Measurements from ENCODE around the gene TMEM178B. TPM values are rescaled to one million over a fixed set of nuclear protein-coding genes. Genes with fewer than 3 reads are reported as not detected.

TMEM178B gene
- polyA plus RNA-seq, 1 of the 3 experiments (the other 2 are of a cell fraction), result 0.20 TPM

GRCh38 chr7:141441837-141442627 is 368.2 kb downstream of the TMEM178B start:
- no peak for DNase-seq
- WGBS (ENCODE audit: low lambda C conversion rate), result 18% methylated on average over 11 of the region's 11 CpGs
- Histone ChIP-seq H3F3A (replicated peaks; ENCODE audit: insufficient read depth) (no peaks in the 10 kb centered on the region), H3K27ac (ENCODE audit: low read depth in 2 of 2, low read length in 1 of 2) (no peak overlapping the region), H3K79me2 (ENCODE audit: insufficient read depth) (no peaks in the 10 kb centered on the region), H3K4me2 (no peak overlapping the region), H3K4me3 (ENCODE audit: low read depth in 2 of 2, low read length in 1 of 2) (no peak overlapping the region; a peak in 1 of 4 replicates), H3K9me3 (peaks cover 8% of the 10 kb centered on the region; the same call in 1 of the 2 replicates), H3K4me1 (ENCODE audit: control insufficient read depth in 1 of 2, insufficient read depth in 2 of 2, low read depth in 1 of 2, low read length in 1 of 2) (no peaks in the 10 kb centered on the region), H3K27me3 (ENCODE audit: insufficient read depth) (no peaks in the 10 kb centered on the region), H2AFZ (ENCODE audit: low read depth) (no peak overlapping the region), H3K36me3 (replicated peaks in 1 of 2; ENCODE audit: control insufficient read depth in 1 of 2, insufficient read depth in 2 of 2, low read length in 1 of 2) (no peaks in the 10 kb centered on the region), H3K9ac (no peak overlapping the region), H4K20me1 (ENCODE audit: insufficient read depth) (no peaks in the 10 kb centered on the region), H3K9me2 (no peaks in the 10 kb centered on the region)
- ChIA-PET CTCF (no interaction called here), POLR2A (no interaction called here)
- TF ChIP-seq, protein P1, sequence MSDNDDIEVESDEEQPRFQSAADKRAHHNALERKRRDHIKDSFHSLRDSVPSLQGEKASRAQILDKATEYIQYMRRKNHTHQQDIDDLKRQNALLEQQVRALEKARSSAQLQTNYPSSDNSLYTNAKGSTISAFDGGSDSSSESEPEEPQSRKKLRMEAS (IDR thresholded peaks at IDR 0.05; ENCODE audit: low read depth), result no peak
- no peak for TF ChIP-seq RFX5 (IDR thresholded peaks at IDR 0.05; ENCODE audit: low read length)
- TF ChIP-seq, protein P2, sequence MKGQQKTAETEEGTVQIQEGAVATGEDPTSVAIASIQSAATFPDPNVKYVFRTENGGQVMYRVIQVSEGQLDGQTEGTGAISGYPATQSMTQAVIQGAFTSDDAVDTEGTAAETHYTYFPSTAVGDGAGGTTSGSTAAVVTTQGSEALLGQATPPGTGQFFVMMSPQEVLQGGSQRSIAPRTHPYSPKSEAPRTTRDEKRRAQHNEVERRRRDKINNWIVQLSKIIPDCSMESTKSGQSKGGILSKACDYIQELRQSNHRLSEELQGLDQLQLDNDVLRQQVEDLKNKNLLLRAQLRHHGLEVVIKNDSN (IDR thresholded peaks at IDR 0.05; ENCODE audit: borderline replicate concordance, low read depth), result no peak

GRCh38 chr7:141442781-141443180 is 368.9 kb downstream of the TMEM178B start:
- TF ChIP-seq SIN3A (IDR thresholded peaks at IDR 0.05; ENCODE audit: borderline replicate concordance, low read depth, low read length) (no peak), TCF12 (IDR thresholded peaks at IDR 0.05) (no peak), USF2 (IDR thresholded peaks at IDR 0.05; ENCODE audit: borderline replicate concordance, low read depth, low read length) (no peak)
- Histone ChIP-seq H3K4me1 (ENCODE audit: control insufficient read depth in 1 of 2, insufficient read depth in 2 of 2, low read depth in 1 of 2, low read length in 1 of 2) (no peaks in the 10 kb centered on the region), H3F3A (replicated peaks; ENCODE audit: insufficient read depth) (no peaks in the 10 kb centered on the region), H4K20me1 (ENCODE audit: insufficient read depth) (no peaks in the 10 kb centered on the region), H3K9me3 (peaks cover 8% of the 10 kb centered on the region; the same call in 1 of the 2 replicates), H3K79me2 (ENCODE audit: insufficient read depth) (no peaks in the 10 kb centered on the region), H3K4me2 (no peak overlapping the region), H3K9ac (no peak overlapping the region), H3K9me2 (no peaks in the 10 kb centered on the region), H3K27ac (ENCODE audit: low read depth in 2 of 2, low read length in 1 of 2) (no peak overlapping the region), H3K36me3 (replicated peaks in 1 of 2; ENCODE audit: control insufficient read depth in 1 of 2, insufficient read depth in 2 of 2, low read length in 1 of 2) (no peaks in the 10 kb centered on the region), H3K4me3 (ENCODE audit: low read depth in 2 of 2, low read length in 1 of 2) (no peak overlapping the region; a peak in 1 of 4 replicates), H3K27me3 (ENCODE audit: insufficient read depth) (no peaks in the 10 kb centered on the region), H2AFZ (ENCODE audit: low read depth) (no peak overlapping the region)
- ChIA-PET CTCF (no interaction called here), POLR2A (no interaction called here)
- WGBS (ENCODE audit: low lambda C conversion rate), result 7% methylated on average over 2 of the region's 2 CpGs
- DNase-seq, result no peak

GRCh38 chr7:141444961-141445360 is 371.1 kb downstream of the TMEM178B start:
- Histone ChIP-seq H3K4me2 (no peak overlapping the region), H3K9ac (no peak overlapping the region), H3K9me2 (no peaks in the 10 kb centered on the region), H3K36me3 (replicated peaks in 1 of 2; ENCODE audit: control insufficient read depth in 1 of 2, insufficient read depth in 2 of 2, low read length in 1 of 2) (no peaks in the 10 kb centered on the region), H2AFZ (ENCODE audit: low read depth) (no peak overlapping the region), H3K79me2 (ENCODE audit: insufficient read depth) (no peaks in the 10 kb centered on the region), H3K4me1 (ENCODE audit: control insufficient read depth in 1 of 2, insufficient read depth in 2 of 2, low read depth in 1 of 2, low read length in 1 of 2) (no peaks in the 10 kb centered on the region), H3K27me3 (ENCODE audit: insufficient read depth) (no peaks in the 10 kb centered on the region), H3K4me3 (ENCODE audit: low read depth in 2 of 2, low read length in 1 of 2) (no peak overlapping the region), H3F3A (replicated peaks; ENCODE audit: insufficient read depth) (no peaks in the 10 kb centered on the region), H4K20me1 (ENCODE audit: insufficient read depth) (no peaks in the 10 kb centered on the region), H3K9me3 (peaks cover 8% of the 10 kb centered on the region; the same call in 1 of the 2 replicates), H3K27ac (ENCODE audit: low read depth in 2 of 2, low read length in 1 of 2) (no peak overlapping the region)
- CTCF ChIA-PET, result interaction anchor here (1.2 to 1.3 kb wide), 2 partner anchors 12 to 23 kb away, joined by 3 to 4 read pairs; no protein-coding TSS in a partner anchor
- DNase-seq, result no peak
- no peak for TF ChIP-seq REST (IDR thresholded peaks at IDR 0.05; ENCODE audit: low read depth, low read length)
- no peak for TF ChIP-seq MXI1 (IDR thresholded peaks at IDR 0.05; ENCODE audit: low read depth, low read length)
- no peak for TF ChIP-seq EP300 (IDR thresholded peaks at IDR 0.05; ENCODE audit: borderline replicate concordance in 1 of 2, low read depth in 1 of 2, low read length in 1 of 2)
- POLR2A ChIA-PET, result no interaction called here
- WGBS (ENCODE audit: low lambda C conversion rate), result 44% methylated on average over 5 of the region's 5 CpGs

Measured in SK-N-SH (cell line).